ENCODE results near the gene MRPS11. TPM values are rescaled to one million over a fixed set of nuclear protein-coding genes. Genes with fewer than 3 reads are reported as not detected.
"Not testable (repeated sequence)": the region's sequence is repeated elsewhere in the genome, so short reads cannot be mapped to it uniquely, and the experiment has no call there.

The MRPS11 gene
- 10 to 100 TPM; 44.4 to 75.0 TPM for total RNA-seq

- ATAC-seq (replicated peaks), result peak; percentile 89
- Mint-ChIP-seq H3K4me3 (no peak within 1 kb of the TSS), H3K27ac (peak within 1 kb of the TSS; percentile 94), H3K27me3 (no peaks in the 10 kb centered on the region), H3K4me1 (peaks cover 26% of the 10 kb centered on the region), H3K9me3 (no peaks in the 10 kb centered on the region), H3K36me3 (ENCODE audit: low read depth) (peaks cover 59% of the 10 kb centered on the region)
These were observed at the start of gene MRPS11, which contains the start of gene MRPL46 for GRCh38 chr15:88467073-88467934. TSS of gene MRPS11 (plus strand) at chr15:88467708. CDS start at chr15:88467718, 10 bp downstream. TSS of gene MRPL46 (minus strand) at chr15:88467388. CDS start at chr15:88467377, 11 bp downstream.

- Mint-ChIP-seq H3K36me3 (ENCODE audit: low read depth) (no peaks in the 10 kb centered on the region), H3K27ac (no peak overlapping the region), H3K4me1 (no peaks in the 10 kb centered on the region), H3K27me3 (peaks cover 50% of the 10 kb centered on the region), H3K9me3 (no peaks in the 10 kb centered on the region), H3K4me3 (no peak overlapping the region)
- peak; percentile 98 for ATAC-seq (replicated peaks)
These were observed 47.7 kb upstream of the MRPS11 start for GRCh38 chr15:88419830-88420229.

GRCh38 chr15:88423331-88423730 is 44.2 kb upstream of the MRPS11 start:
- Mint-ChIP-seq H3K27me3 (peaks cover 50% of the 10 kb centered on the region), H3K9me3 (no peaks in the 10 kb centered on the region), H3K36me3 (ENCODE audit: low read depth) (no peaks in the 10 kb centered on the region), H3K4me1 (no peaks in the 10 kb centered on the region), H3K4me3 (no peak overlapping the region), H3K27ac (no peak overlapping the region)
- no peak for ATAC-seq (replicated peaks)

GRCh38 chr15:88426304-88426703 is 41.2 kb upstream of the MRPS11 start:
- Mint-ChIP-seq H3K4me1 (no peaks in the 10 kb centered on the region), H3K27me3 (peaks cover 49% of the 10 kb centered on the region), H3K4me3 (no peak overlapping the region), H3K27ac (no peak overlapping the region), H3K36me3 (ENCODE audit: low read depth) (no peaks in the 10 kb centered on the region), H3K9me3 (no peaks in the 10 kb centered on the region)
- no peak for ATAC-seq (replicated peaks)

- Mint-ChIP-seq H3K4me1 (no peaks in the 10 kb centered on the region), H3K9me3 (no peaks in the 10 kb centered on the region), H3K27ac (no peak overlapping the region), H3K36me3 (ENCODE audit: low read depth) (no peaks in the 10 kb centered on the region), H3K4me3 (no peak overlapping the region), H3K27me3 (peaks cover 46% of the 10 kb centered on the region)
- no peak for ATAC-seq (replicated peaks)
These were observed 39.5 kb upstream of the MRPS11 start for GRCh38 chr15:88428053-88428452.

- no peaks in the 10 kb centered on the region for H3K4me1 Mint-ChIP-seq
- H3K27ac Mint-ChIP-seq, result no peak overlapping the region
- no peak for ATAC-seq (replicated peaks)
- H3K9me3 Mint-ChIP-seq, result no peaks in the 10 kb centered on the region
- no peaks in the 10 kb centered on the region for H3K36me3 Mint-ChIP-seq (ENCODE audit: low read depth)
- no peak overlapping the region for H3K4me3 Mint-ChIP-seq
- peaks cover 43% of the 10 kb centered on the region for H3K27me3 Mint-ChIP-seq
These were observed 38.5 kb upstream of the MRPS11 start for GRCh38 chr15:88428805-88429605.

- ATAC-seq (replicated peaks), result no peak
- H3K27ac Mint-ChIP-seq, result no peak overlapping the region
These were observed 37.5 kb upstream of the MRPS11 start for GRCh38 chr15:88430051-88430450.

GRCh38 chr15:88431441-88431840 is 36.1 kb upstream of the MRPS11 start:
- no peak overlapping the region for H3K4me3 Mint-ChIP-seq
- H3K27me3 Mint-ChIP-seq, result peaks cover 40% of the 10 kb centered on the region
- no peaks in the 10 kb centered on the region for H3K4me1 Mint-ChIP-seq
- no peak overlapping the region for H3K27ac Mint-ChIP-seq
- H3K36me3 Mint-ChIP-seq (ENCODE audit: low read depth), result no peaks in the 10 kb centered on the region
- H3K9me3 Mint-ChIP-seq, result no peaks in the 10 kb centered on the region
- no peak for ATAC-seq (replicated peaks)

More at GRCh38 chr15:88430051-88430450, 37.5 kb upstream of the MRPS11 start:
- peaks cover 43% of the 10 kb centered on the region for H3K27me3 Mint-ChIP-seq
- no peaks in the 10 kb centered on the region for H3K4me1 Mint-ChIP-seq
- no peaks in the 10 kb centered on the region for H3K36me3 Mint-ChIP-seq (ENCODE audit: low read depth)
- H3K4me3 Mint-ChIP-seq, result no peak overlapping the region
- H3K9me3 Mint-ChIP-seq, result no peaks in the 10 kb centered on the region

GRCh38 chr15:88433046-88433685 is 34.3 kb upstream of the MRPS11 start:
- Mint-ChIP-seq H3K9me3 (no peaks in the 10 kb centered on the region), H3K27me3 (peaks cover 39% of the 10 kb centered on the region), H3K4me3 (no peak overlapping the region), H3K27ac (no peak overlapping the region), H3K4me1 (no peaks in the 10 kb centered on the region), H3K36me3 (ENCODE audit: low read depth) (no peaks in the 10 kb centered on the region)
- no peak for ATAC-seq (replicated peaks)

GRCh38 chr15:88434106-88434505 is 33.4 kb upstream of the MRPS11 start:
- H3K36me3 Mint-ChIP-seq (ENCODE audit: low read depth); H3K4me3 Mint-ChIP-seq: not testable (repeated sequence)

GRCh38 chr15:88438181-88438580 is 29.3 kb upstream of the MRPS11 start:
- ATAC-seq (replicated peaks), result no peak
- Mint-ChIP-seq H3K4me3 (no peak overlapping the region), H3K27me3 (peaks cover 46% of the 10 kb centered on the region), H3K27ac (no peak overlapping the region), H3K36me3 (ENCODE audit: low read depth) (no peaks in the 10 kb centered on the region), H3K9me3 (no peaks in the 10 kb centered on the region), H3K4me1 (no peaks in the 10 kb centered on the region)

More at GRCh38 chr15:88434106-88434505, 33.4 kb upstream of the MRPS11 start:
- not testable (repeated sequence) for H3K27ac Mint-ChIP-seq; H3K4me1 Mint-ChIP-seq; H3K9me3 Mint-ChIP-seq; ATAC-seq (replicated peaks)
- H3K27me3 Mint-ChIP-seq, result peaks cover 37% of the 10 kb centered on the region

- Mint-ChIP-seq H3K4me3 (no peak overlapping the region), H3K9me3 (peaks cover 12% of the 10 kb centered on the region), H3K27me3 (peaks cover 50% of the 10 kb centered on the region), H3K4me1 (no peaks in the 10 kb centered on the region), H3K36me3 (ENCODE audit: low read depth) (no peaks in the 10 kb centered on the region), H3K27ac (no peak overlapping the region)
- peak; percentile 79 for ATAC-seq (replicated peaks)
These were observed 27.5 kb upstream of the MRPS11 start for GRCh38 chr15:88440021-88440420.

GRCh38 chr15:88441076-88441730 is 26.3 kb upstream of the MRPS11 start:
- no peak for ATAC-seq (replicated peaks)
- Mint-ChIP-seq H3K27ac (no peak overlapping the region), H3K36me3 (ENCODE audit: low read depth) (no peaks in the 10 kb centered on the region), H3K4me1 (no peaks in the 10 kb centered on the region), H3K9me3 (peaks cover 12% of the 10 kb centered on the region), H3K4me3 (no peak overlapping the region), H3K27me3 (peaks cover 53% of the 10 kb centered on the region)

GRCh38 chr15:88447206-88447605 is 20.3 kb upstream of the MRPS11 start:
- no peak overlapping the region for H3K27ac Mint-ChIP-seq
- H3K4me3 Mint-ChIP-seq, result no peak overlapping the region
- no peak for ATAC-seq (replicated peaks)

More at GRCh38 chr15:88447206-88447605, 20.3 kb upstream of the MRPS11 start:
- Mint-ChIP-seq H3K36me3 (ENCODE audit: low read depth) (no peaks in the 10 kb centered on the region), H3K9me3 (peaks cover 12% of the 10 kb centered on the region), H3K27me3 (peaks cover 29% of the 10 kb centered on the region), H3K4me1 (peaks cover 4% of the 10 kb centered on the region)
